HepG2 (cell line): ENCODE results near the gene AP2A2. TPM values are rescaled to one million over a fixed set of nuclear protein-coding genes. Genes with fewer than 3 reads are reported as not detected.

Source experiments
- CBFB ChIP-seq: sonication (generic); formaldehyde crosslinking; IDR thresholded peaks from 2 replicates; pipeline ENCODE4 v1.4.0; 2020; ENCODE audit warnings: missing genetic modification reagents
- ELF1 ChIP-seq: sonication (generic); formaldehyde crosslinking; IDR thresholded peaks from 2 replicates; pipeline ENCODE4 v1.4.0; 2020; ENCODE audit warnings: missing genetic modification reagents
- ESRRA ChIP-seq: sonication (generic); formaldehyde crosslinking; IDR thresholded peaks from 2 replicates; pipeline ENCODE4 v1.5.1; 2020; ENCODE audit warnings: mild to moderate bottlenecking, low read depth, missing genetic modification reagents
- MBNL3 ChIP-seq: fragments of 250-450 bp; sonication (Bioruptor Pico); conservative IDR thresholded peaks from 2 replicates; pipeline ENCODE4 v1.8.0; 2022; ENCODE audit warnings: mild to moderate bottlenecking, inconsistent platforms
- NCOA2 ChIP-seq: sonication (generic); formaldehyde crosslinking; IDR thresholded peaks from 2 replicates; pipeline ENCODE4 v1.8.0; 2022; ENCODE audit warnings: inconsistent platforms
- RARA ChIP-seq: IDR thresholded peaks from 2 replicates; pipeline ENCODE4 v1.6.1; 2016; ENCODE audit warnings: missing genetic modification reagents, missing compliant biosample characterization
- SALL2 ChIP-seq: sonication (generic); formaldehyde crosslinking; IDR thresholded peaks from 2 replicates; pipeline ENCODE4 v1.8.1; 2023; ENCODE audit warnings: mild to moderate bottlenecking, missing genetic modification reagents, inconsistent platforms
- SIN3A ChIP-seq: IDR thresholded peaks from 2 replicates; pipeline ENCODE4 v1.6.1; 2011; ENCODE audit warnings: low read depth, mild to moderate bottlenecking, control low read depth, low read length, borderline replicate concordance
- SOX5 ChIP-seq: IDR thresholded peaks from 2 replicates; pipeline ENCODE4 v1.6.1; 2016; ENCODE audit warnings: borderline replicate concordance
- SOX6 ChIP-seq, 2 experiments: fragments of 450-650 bp in 1 of 2; sonication (generic) in 1 of 2; formaldehyde crosslinking in 1 of 2; IDR thresholded peaks; 2 replicates each; pipeline versions ENCODE4 v1.4.0 to v1.6.1; 2017 to 2020; ENCODE audit warnings: antibody characterized with exemption in 1 of 2, mild to moderate bottlenecking in 1 of 2, missing genetic modification reagents in 1 of 2
- ZFP36 ChIP-seq: fragments of 150-350 bp; IDR thresholded peaks from 2 replicates; pipeline ENCODE4 v1.6.1; 2018; ENCODE audit warnings: borderline replicate concordance, low read length, low read depth; ENCODE audit not compliant: partially characterized antibody
- ZNF441 ChIP-seq: sonication (generic); formaldehyde crosslinking; IDR thresholded peaks from 2 replicates; pipeline ENCODE4 v1.7.0; 2021; ENCODE audit warnings: missing genetic modification reagents, borderline replicate concordance
- polyA plus RNA-seq, 8 experiments: library from polyadenylated mRNA; depleted of rRNA in 3 of 8; stranded (reverse) in 7 of 8; unstranded in 1 of 8; fragments of >200 nt; fragmentation: Illumina TruSeq in 4 of 8; extraction: Trizol in 4 of 8; gene quantifications; 2 replicates each; pipeline versions ENCODE4 v1.2.1 to v1.2.3, GENCODE V29; 2011 to 2016; ENCODE audit warnings: low read depth in 4 of 8, missing spikeins in 1 of 8, mixed read lengths in 1 of 8; ENCODE audit not compliant: insufficient read depth in 1 of 8
- total RNA-seq, 5 experiments: library from RNA; depleted of rRNA; stranded (reverse); fragments of >200 nt; fragmentation: Illumina TruSeq; extraction: Trizol; gene quantifications; 2 replicates each; pipeline ENCODE4 v1.2.3, GENCODE V29; 2016; ENCODE audit warnings: low read depth in 1 of 5
- TF ChIP-seq, protein P1 (sequence below): sonication (generic); formaldehyde crosslinking; IDR thresholded peaks from 2 replicates; pipeline ENCODE4 v1.4.0; 2020; ENCODE audit warnings: missing genetic modification reagents
- TF ChIP-seq, protein P2 (sequence below): sonication (generic); formaldehyde crosslinking; IDR thresholded peaks from 2 replicates; pipeline ENCODE4 v1.9.0; 2021; ENCODE audit warnings: missing genetic modification reagents, borderline replicate concordance
- TF ChIP-seq, protein P3 (sequence below): sonication (generic); formaldehyde crosslinking; IDR thresholded peaks from 2 replicates; pipeline ENCODE4 v1.4.0; 2020; ENCODE audit warnings: mild to moderate bottlenecking, missing genetic modification reagents
- TF ChIP-seq, protein P4 (sequence below): IDR thresholded peaks from 2 replicates; pipeline ENCODE4 v1.6.1; 2016; ENCODE audit warnings: low read depth, control low read depth
- TF ChIP-seq, protein P5 (sequence below): sonication (generic); formaldehyde crosslinking; IDR thresholded peaks from 2 replicates; pipeline ENCODE4 v1.5.0; 2020; ENCODE audit warnings: missing genetic modification reagents
- TF ChIP-seq, protein P6 (sequence below): sonication (generic); formaldehyde crosslinking; IDR thresholded peaks from 2 replicates; pipeline ENCODE4 v1.8.0; 2022; ENCODE audit warnings: mild to moderate bottlenecking, missing genetic modification reagents; ENCODE audit not compliant: insufficient replicate concordance
- TF ChIP-seq, protein P7 (sequence below): IDR thresholded peaks from 2 replicates; pipeline ENCODE4 v1.6.1; 2016; ENCODE audit warnings: missing compliant biosample characterization, missing genetic modification reagents, borderline replicate concordance

The AP2A2 gene
- total and polyA plus RNA-seq, 2 of the 13 experiments (the other 11 are each of a cell fraction or from before 2014, with no cell fraction given): 25.7 to 75.7 TPM

DNA sequence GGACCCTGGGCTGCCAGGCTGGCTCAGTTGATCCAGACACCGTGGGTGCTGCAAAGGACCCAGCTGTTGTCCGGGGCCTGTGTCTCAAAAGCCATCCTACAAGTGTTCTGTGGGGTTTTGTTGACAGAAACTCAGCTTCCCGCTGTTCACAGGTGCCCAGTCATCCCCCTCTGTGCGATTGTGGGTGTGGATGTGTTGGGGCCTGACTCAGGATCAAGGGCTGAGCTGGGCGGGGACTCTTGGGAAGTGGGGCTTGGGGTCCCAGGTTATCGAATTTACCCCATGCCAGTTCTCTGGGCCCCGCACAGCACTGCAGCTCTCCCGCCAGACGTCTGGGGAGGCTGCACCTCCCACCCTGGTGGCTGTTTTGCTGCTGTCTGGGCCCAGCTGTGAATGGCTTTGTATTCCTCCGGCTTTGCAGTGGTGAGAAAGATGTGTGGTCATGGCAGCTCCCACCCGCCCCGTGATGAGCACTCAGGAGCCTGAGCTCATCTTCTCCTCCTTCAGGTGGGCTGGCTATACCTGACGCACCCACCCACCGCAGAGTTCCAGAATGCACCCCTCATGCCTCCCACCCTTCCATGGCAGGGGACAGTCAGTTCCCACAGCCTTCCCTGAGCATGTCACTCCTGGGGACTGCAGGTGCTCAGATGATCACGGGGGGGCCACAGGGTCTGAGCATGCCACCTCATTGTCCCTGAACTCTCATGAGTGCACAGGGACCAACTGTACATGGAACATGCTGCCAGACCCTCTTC lies 3.6 kb upstream of the AP2A2 start (continued):
- TF ChIP-seq, protein P1, sequence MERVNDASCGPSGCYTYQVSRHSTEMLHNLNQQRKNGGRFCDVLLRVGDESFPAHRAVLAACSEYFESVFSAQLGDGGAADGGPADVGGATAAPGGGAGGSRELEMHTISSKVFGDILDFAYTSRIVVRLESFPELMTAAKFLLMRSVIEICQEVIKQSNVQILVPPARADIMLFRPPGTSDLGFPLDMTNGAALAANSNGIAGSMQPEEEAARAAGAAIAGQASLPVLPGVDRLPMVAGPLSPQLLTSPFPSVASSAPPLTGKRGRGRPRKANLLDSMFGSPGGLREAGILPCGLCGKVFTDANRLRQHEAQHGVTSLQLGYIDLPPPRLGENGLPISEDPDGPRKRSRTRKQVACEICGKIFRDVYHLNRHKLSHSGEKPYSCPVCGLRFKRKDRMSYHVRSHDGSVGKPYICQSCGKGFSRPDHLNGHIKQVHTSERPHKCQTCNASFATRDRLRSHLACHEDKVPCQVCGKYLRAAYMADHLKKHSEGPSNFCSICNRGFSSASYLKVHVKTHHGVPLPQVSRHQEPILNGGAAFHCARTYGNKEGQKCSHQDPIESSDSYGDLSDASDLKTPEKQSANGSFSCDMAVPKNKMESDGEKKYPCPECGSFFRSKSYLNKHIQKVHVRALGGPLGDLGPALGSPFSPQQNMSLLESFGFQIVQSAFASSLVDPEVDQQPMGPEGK: peak; percentile 85
- TF ChIP-seq MBNL3 (CRISPR knock-in tag) (no peak), ELF1 (no peak), RARA (CRISPR knock-in tag) (no peak), NCOA2 (CRISPR knock-in tag) (no peak), SOX6 (IDR thresholded peaks at IDR 0.05) (no peak), SOX6 (CRISPR knock-in tag; IDR thresholded peaks at IDR 0.05) (no peak), ZNF441 (CRISPR knock-in tag) (0 out of 2 replicates have a peak, but pooled peaks have one; percentile 18), ZFP36 (no peak), SOX5 (CRISPR knock-in tag) (peak; percentile 19; the same call in 1 of the 2 replicates), SALL2 (no peak), SIN3A (no peak), CBFB (CRISPR knock-in tag) (0 out of 2 replicates have a peak, but pooled peaks have one; percentile 9), ESRRA (CRISPR knock-in tag) (no peak)
- TF ChIP-seq, protein P2, sequence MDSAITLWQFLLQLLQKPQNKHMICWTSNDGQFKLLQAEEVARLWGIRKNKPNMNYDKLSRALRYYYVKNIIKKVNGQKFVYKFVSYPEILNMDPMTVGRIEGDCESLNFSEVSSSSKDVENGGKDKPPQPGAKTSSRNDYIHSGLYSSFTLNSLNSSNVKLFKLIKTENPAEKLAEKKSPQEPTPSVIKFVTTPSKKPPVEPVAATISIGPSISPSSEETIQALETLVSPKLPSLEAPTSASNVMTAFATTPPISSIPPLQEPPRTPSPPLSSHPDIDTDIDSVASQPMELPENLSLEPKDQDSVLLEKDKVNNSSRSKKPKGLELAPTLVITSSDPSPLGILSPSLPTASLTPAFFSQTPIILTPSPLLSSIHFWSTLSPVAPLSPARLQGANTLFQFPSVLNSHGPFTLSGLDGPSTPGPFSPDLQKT (CRISPR knock-in tag): no peak
- TF ChIP-seq, protein P3, sequence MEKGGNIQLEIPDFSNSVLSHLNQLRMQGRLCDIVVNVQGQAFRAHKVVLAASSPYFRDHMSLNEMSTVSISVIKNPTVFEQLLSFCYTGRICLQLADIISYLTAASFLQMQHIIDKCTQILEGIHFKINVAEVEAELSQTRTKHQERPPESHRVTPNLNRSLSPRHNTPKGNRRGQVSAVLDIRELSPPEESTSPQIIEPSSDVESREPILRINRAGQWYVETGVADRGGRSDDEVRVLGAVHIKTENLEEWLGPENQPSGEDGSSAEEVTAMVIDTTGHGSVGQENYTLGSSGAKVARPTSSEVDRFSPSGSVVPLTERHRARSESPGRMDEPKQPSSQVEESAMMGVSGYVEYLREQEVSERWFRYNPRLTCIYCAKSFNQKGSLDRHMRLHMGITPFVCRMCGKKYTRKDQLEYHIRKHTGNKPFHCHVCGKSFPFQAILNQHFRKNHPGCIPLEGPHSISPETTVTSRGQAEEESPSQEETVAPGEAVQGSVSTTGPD (CRISPR knock-in tag): no peak
- TF ChIP-seq, protein P4, sequence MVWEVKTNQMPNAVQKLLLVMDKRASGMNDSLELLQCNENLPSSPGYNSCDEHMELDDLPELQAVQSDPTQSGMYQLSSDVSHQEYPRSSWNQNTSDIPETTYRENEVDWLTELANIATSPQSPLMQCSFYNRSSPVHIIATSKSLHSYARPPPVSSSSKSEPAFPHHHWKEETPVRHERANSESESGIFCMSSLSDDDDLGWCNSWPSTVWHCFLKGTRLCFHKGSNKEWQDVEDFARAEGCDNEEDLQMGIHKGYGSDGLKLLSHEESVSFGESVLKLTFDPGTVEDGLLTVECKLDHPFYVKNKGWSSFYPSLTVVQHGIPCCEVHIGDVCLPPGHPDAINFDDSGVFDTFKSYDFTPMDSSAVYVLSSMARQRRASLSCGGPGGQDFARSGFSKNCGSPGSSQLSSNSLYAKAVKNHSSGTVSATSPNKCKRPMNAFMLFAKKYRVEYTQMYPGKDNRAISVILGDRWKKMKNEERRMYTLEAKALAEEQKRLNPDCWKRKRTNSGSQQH (CRISPR knock-in tag): no peak
- TF ChIP-seq, protein P5, sequence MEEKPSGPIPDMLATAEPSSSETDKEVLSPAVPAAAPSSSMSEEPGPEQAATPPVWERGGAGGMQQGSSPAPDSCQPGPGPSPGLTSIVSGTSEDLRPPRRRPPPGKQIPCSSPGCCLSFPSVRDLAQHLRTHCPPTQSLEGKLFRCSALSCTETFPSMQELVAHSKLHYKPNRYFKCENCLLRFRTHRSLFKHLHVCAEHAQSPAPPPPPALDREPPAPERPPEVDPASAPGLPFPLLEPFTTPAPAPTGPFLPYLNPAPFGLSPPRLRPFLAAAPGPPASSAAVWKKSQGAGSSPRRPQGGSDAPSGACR (CRISPR knock-in tag): no peak
- TF ChIP-seq, protein P6, sequence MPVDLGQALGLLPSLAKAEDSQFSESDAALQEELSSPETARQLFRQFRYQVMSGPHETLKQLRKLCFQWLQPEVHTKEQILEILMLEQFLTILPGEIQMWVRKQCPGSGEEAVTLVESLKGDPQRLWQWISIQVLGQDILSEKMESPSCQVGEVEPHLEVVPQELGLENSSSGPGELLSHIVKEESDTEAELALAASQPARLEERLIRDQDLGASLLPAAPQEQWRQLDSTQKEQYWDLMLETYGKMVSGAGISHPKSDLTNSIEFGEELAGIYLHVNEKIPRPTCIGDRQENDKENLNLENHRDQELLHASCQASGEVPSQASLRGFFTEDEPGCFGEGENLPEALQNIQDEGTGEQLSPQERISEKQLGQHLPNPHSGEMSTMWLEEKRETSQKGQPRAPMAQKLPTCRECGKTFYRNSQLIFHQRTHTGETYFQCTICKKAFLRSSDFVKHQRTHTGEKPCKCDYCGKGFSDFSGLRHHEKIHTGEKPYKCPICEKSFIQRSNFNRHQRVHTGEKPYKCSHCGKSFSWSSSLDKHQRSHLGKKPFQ: no peak
- TF ChIP-seq, protein P7, sequence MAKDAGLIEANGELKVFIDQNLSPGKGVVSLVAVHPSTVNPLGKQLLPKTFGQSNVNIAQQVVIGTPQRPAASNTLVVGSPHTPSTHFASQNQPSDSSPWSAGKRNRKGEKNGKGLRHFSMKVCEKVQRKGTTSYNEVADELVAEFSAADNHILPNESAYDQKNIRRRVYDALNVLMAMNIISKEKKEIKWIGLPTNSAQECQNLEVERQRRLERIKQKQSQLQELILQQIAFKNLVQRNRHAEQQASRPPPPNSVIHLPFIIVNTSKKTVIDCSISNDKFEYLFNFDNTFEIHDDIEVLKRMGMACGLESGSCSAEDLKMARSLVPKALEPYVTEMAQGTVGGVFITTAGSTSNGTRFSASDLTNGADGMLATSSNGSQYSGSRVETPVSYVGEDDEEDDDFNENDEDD (CRISPR knock-in tag): no peak; the same call in 1 of the 2 replicates
